IMR-90 (cell line): Measurements from ENCODE around the gene ILF2. TPM values are rescaled to one million over a fixed set of nuclear protein-coding genes. Genes with fewer than 3 reads are reported as not detected.
A peak's percentile ranks its signal among the peaks of the same experiment; 100 is the strongest.

Experiments
- ATAC-seq: fragments of 200-7000 bp; cut with Tn5 transposase; 2 replicates; pipeline ENCODE4 v1.9.1; 2020; ENCODE audit warnings: low read depth, mild to moderate bottlenecking, moderate library complexity
- BruUV-seq: library from RNA; stranded (reverse); fragments of 400-500 nt; replicated peaks from 2 replicates; lab custom pipeline; 2021; lab: Mats Ljungman, UMichigan
- CTCF ChIA-PET: fragments of 300-600 bp; formaldehyde crosslinking; extraction: SDS; loops from one replicate; lab custom pipeline; 2021; ENCODE audit warnings: antibody characterized with exemption; lab: Yijun Ruan, JAX
- POLR2A ChIA-PET: fragments of 300-600 bp; sonication (Branson Sonifier 250); formaldehyde crosslinking; loops from one replicate; lab custom pipeline; 2022; ENCODE audit warnings: antibody characterized with exemption; ENCODE audit not compliant: unreplicated experiment; lab: Charles Lee
- DNase-seq: peaks from one replicate; pipeline ENCODE4 v3.0.0; 2013
- H2AFZ ChIP-seq: replicated peaks from 2 replicates; pipeline ENCODE3; 2013; ENCODE audit warnings: low read length, mild to moderate bottlenecking; ENCODE audit not compliant: poor library complexity
- H2AK5ac ChIP-seq: 2 replicates; pipeline ENCODE4 v1.6.1; 2013; ENCODE audit warnings: low read depth, low read length, inconsistent platforms
- H2AK9ac ChIP-seq: replicated peaks from 2 replicates; pipeline ENCODE3; 2013; ENCODE audit warnings: mild to moderate bottlenecking, low read depth, low read length, moderate library complexity; ENCODE audit not compliant: poor library complexity
- H2BK120ac ChIP-seq: 2 replicates; pipeline ENCODE4 v1.6.1; 2013; ENCODE audit warnings: low read depth, low read length, inconsistent platforms
- H2BK15ac ChIP-seq: 3 replicates; pipeline ENCODE4 v1.6.1; 2013; ENCODE audit warnings: low read depth, low read length, inconsistent platforms
- H2BK20ac ChIP-seq: 2 replicates; pipeline ENCODE4 v1.6.1; 2013; ENCODE audit warnings: low read depth, mild to moderate bottlenecking, inconsistent platforms, low read length, moderate library complexity
- H2BK5ac ChIP-seq: 2 replicates; pipeline ENCODE4 v1.6.1; 2013; ENCODE audit warnings: mild to moderate bottlenecking, low read depth, low read length, inconsistent platforms; ENCODE audit not compliant: poor library complexity, severe bottlenecking
- H3K14ac ChIP-seq: replicated peaks from 2 replicates; pipeline ENCODE4 v1.6.1; 2013; ENCODE audit warnings: low read depth, low read length, inconsistent platforms
- H3K18ac ChIP-seq: 2 replicates; pipeline ENCODE4 v1.6.1; 2013; ENCODE audit warnings: low read depth, low read length, control low read depth
- H3K23ac ChIP-seq: 2 replicates; pipeline ENCODE4 v1.6.1; 2013; ENCODE audit warnings: low read depth, low read length, inconsistent platforms
- H3K27ac ChIP-seq: 2 replicates; pipeline ENCODE4 v1.5.1; 2013; ENCODE audit warnings: mild to moderate bottlenecking, control low read depth, low read length; ENCODE audit not compliant: insufficient read depth
- H3K27me3 ChIP-seq: 2 replicates; pipeline ENCODE4 v1.6.1; 2013; ENCODE audit warnings: low read length; ENCODE audit not compliant: control insufficient read depth, insufficient read depth
- H3K36me3 ChIP-seq: 2 replicates; pipeline ENCODE4 v1.6.1; 2013; ENCODE audit warnings: low read length, mixed read lengths; ENCODE audit not compliant: control insufficient read depth, insufficient read depth
- H3K4ac ChIP-seq: 2 replicates; pipeline ENCODE4 v1.6.1; 2013; ENCODE audit warnings: low read depth, low read length, inconsistent platforms
- H3K4me1 ChIP-seq: 2 replicates; pipeline ENCODE4 v1.6.1; 2013; ENCODE audit warnings: low read length, mixed read lengths; ENCODE audit not compliant: control insufficient read depth, insufficient read depth
- H3K4me2 ChIP-seq: 2 replicates; pipeline ENCODE4 v1.6.1; 2013; ENCODE audit warnings: low read depth, mild to moderate bottlenecking, control low read depth, low read length, moderate library complexity
- H3K4me3 ChIP-seq: 2 replicates; pipeline ENCODE4 v1.5.1; 2013; ENCODE audit warnings: low read depth, mild to moderate bottlenecking, control low read depth, low read length, moderate library complexity; ENCODE audit not compliant: insufficient read depth
- H3K56ac ChIP-seq: 2 replicates; pipeline ENCODE4 v1.6.1; 2013; ENCODE audit warnings: low read length, inconsistent platforms; ENCODE audit not compliant: insufficient read depth; ENCODE audit errors: extremely low read depth
- H3K79me1 ChIP-seq, 2 experiments: 2 replicates each; pipeline ENCODE4 v1.6.1; 2013; ENCODE audit warnings: low read length in 2 of 2, inconsistent platforms in 1 of 2, low read depth in 1 of 2
- H3K9ac ChIP-seq: 2 replicates; pipeline ENCODE4 v1.6.1; 2013; ENCODE audit warnings: low read depth, low read length, control low read depth
- H3K9me1 ChIP-seq: 2 replicates; pipeline ENCODE4 v1.6.1; 2013; ENCODE audit warnings: low read length, inconsistent platforms; ENCODE audit not compliant: insufficient read depth
- H3K9me3 ChIP-seq: 2 replicates; pipeline ENCODE4 v1.6.1; 2013; ENCODE audit warnings: low read length; ENCODE audit not compliant: control insufficient read depth, insufficient read depth
- H4K20me1 ChIP-seq: 2 replicates; pipeline ENCODE4 v1.6.1; 2013; ENCODE audit warnings: low read length, inconsistent platforms; ENCODE audit not compliant: insufficient read depth
- H4K5ac ChIP-seq: 2 replicates; pipeline ENCODE4 v1.6.1; 2013; ENCODE audit warnings: mild to moderate bottlenecking, low read depth, low read length, control low read depth
- H4K8ac ChIP-seq, 2 experiments: 2 replicates each; pipeline ENCODE4 v1.6.1; 2013; ENCODE audit warnings: low read depth in 2 of 2, low read length in 2 of 2, control low read depth in 1 of 2, inconsistent platforms in 1 of 2
- H4K91ac ChIP-seq: 2 replicates; pipeline ENCODE4 v1.6.1; 2013; ENCODE audit warnings: low read depth, low read length, inconsistent platforms; ENCODE audit not compliant: insufficient read depth
- BHLHE40 ChIP-seq: fragments of 150-350 bp; IDR thresholded peaks from 2 replicates; pipeline ENCODE4 v1.6.1; 2016; ENCODE audit warnings: mild to moderate bottlenecking, low read depth, low read length
- CEBPB ChIP-seq: IDR thresholded peaks from 2 replicates; pipeline ENCODE4 v1.6.1; 2012; ENCODE audit warnings: low read depth, low read length, improper control_type of control experiment
- CHD1 ChIP-seq: IDR thresholded peaks from 2 replicates; pipeline ENCODE4 v1.6.1; 2012; ENCODE audit warnings: low read depth, low read length, improper control_type of control experiment
- CTCF ChIP-seq: conservative IDR thresholded peaks from 2 replicates; pipeline ENCODE4 v1.5.1; 2012; ENCODE audit warnings: mild to moderate bottlenecking, low read depth, low read length, improper control_type of control experiment
- ELK1 ChIP-seq: fragments of 150-350 bp; IDR thresholded peaks from 2 replicates; pipeline ENCODE4 v1.6.1; 2016; ENCODE audit warnings: low read depth, mild to moderate bottlenecking, low read length, moderate library complexity, borderline replicate concordance
- FOS ChIP-seq: fragments of 150-350 bp; IDR thresholded peaks from 2 replicates; pipeline ENCODE4 v1.6.1; 2016; ENCODE audit warnings: low read depth, low read length
- MAFK ChIP-seq: IDR thresholded peaks from 2 replicates; pipeline ENCODE4 v1.6.1; 2012; ENCODE audit warnings: low read depth, low read length, improper control_type of control experiment
- MAZ ChIP-seq: IDR thresholded peaks from 2 replicates; pipeline ENCODE4 v1.6.1; 2012; ENCODE audit warnings: low read depth, mild to moderate bottlenecking, low read length, improper control_type of control experiment, moderate library complexity, borderline replicate concordance
- MXI1 ChIP-seq: IDR thresholded peaks from 2 replicates; pipeline ENCODE4 v1.6.1; 2012; ENCODE audit warnings: low read depth, mild to moderate bottlenecking, low read length, moderate library complexity, borderline replicate concordance
- NFE2L2 ChIP-seq: fragments of 150-350 bp; IDR thresholded peaks from 2 replicates; pipeline ENCODE4 v1.6.1; 2016; ENCODE audit warnings: low read depth, mild to moderate bottlenecking, low read length
- POLR2A ChIP-seq: IDR thresholded peaks from 2 replicates; pipeline ENCODE4 v1.6.1; 2012; ENCODE audit warnings: mild to moderate bottlenecking, low read depth, low read length
- RAD21 ChIP-seq: IDR thresholded peaks from 2 replicates; pipeline ENCODE4 v1.6.1; 2012; ENCODE audit warnings: low read length, improper control_type of control experiment
- RCOR1 ChIP-seq: IDR thresholded peaks from 2 replicates; pipeline ENCODE4 v1.6.1; 2012; ENCODE audit warnings: mild to moderate bottlenecking, low read length, improper control_type of control experiment; ENCODE audit not compliant: insufficient replicate concordance
- RFX5 ChIP-seq: IDR thresholded peaks from 2 replicates; pipeline ENCODE4 v1.8.0; 2012; ENCODE audit warnings: low read depth, mild to moderate bottlenecking, low read length, moderate library complexity
- SMC3 ChIP-seq: fragments of 150-350 bp; IDR thresholded peaks from 2 replicates; pipeline ENCODE4 v1.6.1; 2016; ENCODE audit warnings: low read depth, mild to moderate bottlenecking, antibody characterized with exemption, low read length, moderate library complexity
- USF2 ChIP-seq: fragments of 150-350 bp; IDR thresholded peaks from 2 replicates; pipeline ENCODE4 v1.6.1; 2017; ENCODE audit warnings: mild to moderate bottlenecking, antibody characterized with exemption, low read length, low read depth
- WGBS, 2 experiments: methylation state at CpG; one replicate each; pipeline versions ENCODE4 v1.1.5 to v1.1.7; 2013; ENCODE audit warnings: missing lambda C conversion rate in 2 of 2; ENCODE audit not compliant: insufficient read length in 1 of 2; ENCODE audit errors: extremely low coverage in 2 of 2; 5-methylcytosine and 5-hydroxymethylcytosine counted together
- dilution Hi-C: fragments of 300-500 bp; cut with HindIII; formaldehyde crosslinking; loops from one replicate; pipeline ENCODE4 v1.14.3; 2018; ENCODE audit warnings: low sequenced_read_pairs; ENCODE audit not compliant: unreplicated experiment
- in situ Hi-C: fragments of 300-500 bp; cut with MboI; formaldehyde crosslinking; loops from 3 replicates; pipeline ENCODE4 v1.14.3; 2019; ENCODE audit warnings: low sequenced_read_pairs, inconsistent platforms, mixed read lengths
- intact Hi-C: fragments of 100-400 bp; cut with micrococcal nuclease; formaldehyde crosslinking; loops from 2 replicates; pipeline ENCODE4 v1.10.0; 2022
- polyA plus RNA-seq, 3 experiments: library from polyadenylated mRNA; depleted of rRNA; stranded (reverse); fragments of >200 nt; gene quantifications; 2 replicates each; pipeline ENCODE4 v1.2.3, GENCODE V29; 2012; ENCODE audit warnings: low replicate concordance in 1 of 3
- total RNA-seq: library from RNA; depleted of rRNA; stranded (reverse); fragments of >200 nt; gene quantifications from 2 replicates; pipeline ENCODE4 v1.2.3, GENCODE V29; 2012

The ILF2 gene
- total and polyA plus RNA-seq, 2 of the 4 experiments (the other 2 are of a cell fraction) = 273 to 504 TPM

- POLR2A ChIA-PET = interaction anchor here (1.2 kb wide), 1 partner anchor 12 kb away, joined by 6 read pairs; the partner anchor contains the start of gene S100A13
- peaks cover 6 to 28% of the 10 kb centered on the region in 2 experiments; a peak in 3 of 4 replicates for H3K79me1 ChIP-seq
Observed at GRCh38 chr1:153614906-153615305, 55.9 kb downstream of the ILF2 start.

More at GRCh38 chr1:153614906-153615305, 55.9 kb downstream of the ILF2 start:
- in situ Hi-C loops (no loop called here), intact Hi-C loops (no loop called here), dilution Hi-C loops (no loop called here)
- H3K23ac ChIP-seq = no peak overlapping the region
- H3K18ac ChIP-seq = no peak overlapping the region
- no peak overlapping the region for H3K4me2 ChIP-seq
- no peak overlapping the region for H2BK15ac ChIP-seq
- peaks cover 6% of the 10 kb centered on the region; the same call in 1 of the 2 replicates for H3K9me1 ChIP-seq
- no peaks in the 10 kb centered on the region for H3K9me3 ChIP-seq
- no peak overlapping the region; the same call in 1 of the 2 replicates for H2AK5ac ChIP-seq
- TF ChIP-seq NFE2L2 (no peak), POLR2A (no peak), BHLHE40 (no peak), CTCF (no peak), CHD1 (no peak), RCOR1 (no peak), FOS (no peak), ELK1 (no peak), SMC3 (no peak), MXI1 (no peak), RFX5 (no peak), MAZ (no peak), CEBPB (no peak), USF2 (no peak), RAD21 (no peak), MAFK (no peak)
- CTCF ChIA-PET = interaction anchor here (1.0 to 3.3 kb wide), 4 partner anchors 12 to 46 kb away, joined by 3 to 18 read pairs (median 6); partner anchors contain the start of genes S100A1 and S100A13
- H4K8ac ChIP-seq = no peak overlapping the region
- peaks cover 9% of the 10 kb centered on the region; the same call in 1 of the 2 replicates for H4K20me1 ChIP-seq
- no peak overlapping the region for H3K27ac ChIP-seq
- H2AFZ ChIP-seq = peak overlapping the region; percentile 12
- no peaks in the 10 kb centered on the region for H3K27me3 ChIP-seq
- no peak overlapping the region for H2AK9ac ChIP-seq
- H3K56ac ChIP-seq = no peak overlapping the region
- DNase-seq = no peak
- H3K4ac ChIP-seq = no peak overlapping the region
- no TSS peak for BruUV-seq
- peaks cover 24% of the 10 kb centered on the region for H3K4me1 ChIP-seq
- WGBS, 2 experiments = no CpG with 5 or more reads among the region's 7 CpGs
- H2BK20ac ChIP-seq = no peak overlapping the region
- H3K14ac ChIP-seq = no peak overlapping the region
- H4K5ac ChIP-seq = no peak overlapping the region
- peaks cover 12% of the 10 kb centered on the region for H3K36me3 ChIP-seq
- no peak for ATAC-seq
- H4K91ac ChIP-seq = no peak overlapping the region
- no peak overlapping the region for H3K9ac ChIP-seq
- no peak overlapping the region for H3K4me3 ChIP-seq
- no peak overlapping the region for H2BK120ac ChIP-seq
- no peak overlapping the region for H2BK5ac ChIP-seq
